GM23338 (cell line): ENCODE measurements around the gene LIPH.

Source experiments
- EZH2phosphoT487 ChIP-seq: fragments of 200-600 bp; sonication (generic); IDR thresholded peaks from one replicate; pipeline ENCODE4 v1.8.1; 2018; ENCODE audit warnings: antibody characterized with exemption; ENCODE audit not compliant: unreplicated experiment
- POLR2AphosphoS5 ChIP-seq: IDR thresholded peaks from 2 replicates; pipeline ENCODE4 v1.6.1; 2016; ENCODE audit warnings: antibody characterized with exemption, low read depth
- TF ChIP-seq, protein P1 (sequence below), 2 experiments: fragments of 200-600 bp in 1 of 2; sonication (generic) in 1 of 2; conservative IDR thresholded peaks; 2 replicates each; pipeline versions ENCODE4 v1.5.1 to v1.6.1; 2016 to 2017; ENCODE audit warnings: antibody characterized with exemption in 2 of 2, low read depth in 2 of 2, mild to moderate bottlenecking in 2 of 2, moderate library complexity in 1 of 2

DNA sequence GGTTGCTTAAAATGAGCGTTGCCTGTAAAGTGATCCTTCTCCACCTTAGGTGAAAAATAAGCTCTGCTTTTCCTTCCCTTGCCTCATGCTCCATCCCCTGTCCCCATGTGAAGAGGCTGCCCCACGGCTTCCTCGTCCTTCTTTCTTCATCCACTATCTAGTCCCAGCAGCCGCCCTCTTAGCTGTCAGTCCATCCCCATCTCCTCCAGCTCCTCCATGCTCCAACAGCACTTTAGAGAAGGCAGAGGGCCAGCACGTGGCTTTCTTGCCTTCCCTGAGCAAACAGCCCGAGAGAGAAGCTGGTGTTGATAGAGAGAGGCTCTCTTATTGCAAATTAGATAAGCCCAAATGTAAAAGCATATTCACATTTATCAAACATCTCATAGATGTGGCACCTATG lies 44.5 kb downstream of the LIPH start:
- TF ChIP-seq EZH2phosphoT487 (no peak), POLR2AphosphoS5 (no peak)
- TF ChIP-seq, protein P1, sequence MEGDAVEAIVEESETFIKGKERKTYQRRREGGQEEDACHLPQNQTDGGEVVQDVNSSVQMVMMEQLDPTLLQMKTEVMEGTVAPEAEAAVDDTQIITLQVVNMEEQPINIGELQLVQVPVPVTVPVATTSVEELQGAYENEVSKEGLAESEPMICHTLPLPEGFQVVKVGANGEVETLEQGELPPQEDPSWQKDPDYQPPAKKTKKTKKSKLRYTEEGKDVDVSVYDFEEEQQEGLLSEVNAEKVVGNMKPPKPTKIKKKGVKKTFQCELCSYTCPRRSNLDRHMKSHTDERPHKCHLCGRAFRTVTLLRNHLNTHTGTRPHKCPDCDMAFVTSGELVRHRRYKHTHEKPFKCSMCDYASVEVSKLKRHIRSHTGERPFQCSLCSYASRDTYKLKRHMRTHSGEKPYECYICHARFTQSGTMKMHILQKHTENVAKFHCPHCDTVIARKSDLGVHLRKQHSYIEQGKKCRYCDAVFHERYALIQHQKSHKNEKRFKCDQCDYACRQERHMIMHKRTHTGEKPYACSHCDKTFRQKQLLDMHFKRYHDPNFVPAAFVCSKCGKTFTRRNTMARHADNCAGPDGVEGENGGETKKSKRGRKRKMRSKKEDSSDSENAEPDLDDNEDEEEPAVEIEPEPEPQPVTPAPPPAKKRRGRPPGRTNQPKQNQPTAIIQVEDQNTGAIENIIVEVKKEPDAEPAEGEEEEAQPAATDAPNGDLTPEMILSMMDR (conservative IDR thresholded peaks at IDR 0.05; ENCODE audit: low read depth in 2 of 2): no peak
